NCI-H510A treated with DMSO at 0.1 percent for 48 hours (cell line): Measurements from ENCODE around the gene POLD3.

Experiments used
- DNase-seq: peaks from one replicate; lab custom pipeline; 2025; lab: John Stamatoyannopoulos, UW

Gene POLD3

DNA sequence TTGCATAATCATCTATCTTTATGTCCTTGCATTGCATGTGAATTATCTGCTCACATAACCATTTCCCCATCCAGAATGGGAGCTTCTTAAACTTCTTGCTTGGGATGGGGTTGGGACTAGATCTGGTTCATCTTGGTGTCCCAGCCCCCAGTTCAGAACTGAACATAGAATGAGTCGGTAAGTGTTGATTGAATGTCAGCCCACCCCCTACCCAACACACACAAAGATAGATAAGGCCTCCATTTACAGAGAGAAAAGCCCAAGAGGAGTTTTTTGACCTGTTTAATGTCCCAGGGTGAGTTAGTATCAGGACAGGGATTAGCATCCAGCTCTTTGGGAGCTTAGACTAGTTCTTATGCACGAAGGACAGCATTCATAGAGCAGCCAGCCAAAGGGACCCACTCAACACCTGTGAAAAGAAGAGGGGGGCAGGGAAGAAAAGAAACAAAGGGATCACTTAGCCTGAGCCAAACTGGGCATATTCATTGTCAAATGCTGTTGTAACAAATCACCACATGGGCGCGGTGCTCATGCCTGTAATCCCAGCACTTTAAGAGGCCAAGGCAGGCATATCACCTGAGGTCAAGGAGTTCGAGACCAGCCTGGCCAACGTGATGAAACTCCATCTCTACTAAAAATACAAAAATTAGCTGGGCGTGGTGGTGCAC lies 81.4 kb downstream of the POLD3 start:
- no peak for DNase-seq

DNA sequence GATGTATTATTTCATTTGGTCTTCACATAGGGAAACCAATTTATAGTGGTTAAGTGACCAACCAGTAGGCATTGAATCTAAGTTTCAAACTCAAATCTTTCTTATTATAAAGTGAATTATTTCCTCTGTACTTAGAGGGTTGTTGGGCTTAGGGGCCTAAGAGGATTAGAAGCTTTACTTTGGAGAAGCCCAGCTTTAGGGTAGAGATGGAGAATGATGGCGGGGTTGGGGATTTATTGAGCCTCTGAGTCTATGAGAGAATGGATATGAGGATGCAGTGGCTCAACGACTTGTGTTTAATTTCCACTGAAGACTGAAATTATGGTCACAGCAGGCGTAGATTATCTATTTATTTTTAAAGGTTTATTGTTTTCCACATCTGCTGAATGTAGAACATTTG lies 83.4 kb downstream of the POLD3 start:
- no peak for DNase-seq

DNA sequence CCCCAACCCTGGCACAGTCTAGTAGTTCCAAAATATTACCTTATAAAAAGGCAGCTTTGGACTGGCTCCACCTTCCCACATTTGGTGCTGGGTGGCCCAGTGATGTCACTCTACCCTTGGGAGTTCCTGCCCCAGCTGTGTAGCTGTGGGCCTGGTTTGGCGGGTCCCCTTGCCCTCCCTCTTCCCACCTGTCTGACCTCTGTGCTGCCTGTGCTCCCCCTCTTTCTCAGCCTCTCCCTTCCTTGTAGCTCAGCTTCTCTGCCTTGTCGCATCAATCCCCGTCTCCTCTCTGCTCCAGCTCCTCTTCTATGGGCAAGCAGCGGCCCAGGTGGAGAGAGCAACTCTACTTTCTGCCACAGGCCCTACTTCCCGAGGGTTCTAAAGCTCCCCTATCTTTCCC lies 84.2 kb downstream of the POLD3 start:
- DNase-seq = no peak

DNA sequence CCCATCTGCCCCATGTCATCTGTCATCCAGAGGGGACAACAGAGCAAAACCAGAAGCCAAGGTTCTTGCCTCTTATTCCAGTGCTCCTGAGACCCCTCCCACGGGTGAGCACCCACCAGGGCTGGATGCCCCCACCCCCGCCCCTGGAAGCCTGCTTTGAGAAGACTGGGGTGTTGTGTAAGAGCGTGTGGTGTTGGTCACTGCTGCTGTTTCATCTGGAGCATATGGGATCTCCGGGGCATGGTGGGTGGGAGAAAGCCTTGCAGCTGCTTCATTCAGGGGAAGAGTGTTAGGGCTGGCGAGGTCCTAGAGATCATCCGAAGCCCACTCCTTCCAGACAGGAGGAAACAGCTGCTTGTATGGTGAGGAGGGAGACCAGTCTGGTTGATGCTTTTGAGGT lies 84.7 kb downstream of the POLD3 start:
- DNase-seq = no peak

DNA sequence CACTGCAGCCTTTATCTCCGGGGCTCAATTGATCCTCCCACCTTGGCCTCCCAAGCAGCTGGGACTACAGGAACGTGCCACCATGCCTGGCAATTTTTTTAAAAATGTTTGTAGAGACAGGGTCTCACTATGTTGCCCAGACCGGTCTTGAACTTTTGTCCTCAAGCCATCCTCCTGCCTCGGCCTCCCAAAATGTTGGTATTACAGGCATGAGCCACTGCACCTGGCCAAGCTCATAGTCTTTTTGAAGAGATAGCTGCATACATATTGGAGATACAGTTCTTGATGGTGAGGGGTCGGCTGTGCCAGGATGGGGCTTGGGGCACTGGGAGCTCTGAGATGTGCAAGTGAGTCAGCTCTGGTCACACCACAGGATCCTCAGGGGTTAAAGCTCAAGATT lies 85.7 kb downstream of the POLD3 start:
- no peak for DNase-seq

DNA sequence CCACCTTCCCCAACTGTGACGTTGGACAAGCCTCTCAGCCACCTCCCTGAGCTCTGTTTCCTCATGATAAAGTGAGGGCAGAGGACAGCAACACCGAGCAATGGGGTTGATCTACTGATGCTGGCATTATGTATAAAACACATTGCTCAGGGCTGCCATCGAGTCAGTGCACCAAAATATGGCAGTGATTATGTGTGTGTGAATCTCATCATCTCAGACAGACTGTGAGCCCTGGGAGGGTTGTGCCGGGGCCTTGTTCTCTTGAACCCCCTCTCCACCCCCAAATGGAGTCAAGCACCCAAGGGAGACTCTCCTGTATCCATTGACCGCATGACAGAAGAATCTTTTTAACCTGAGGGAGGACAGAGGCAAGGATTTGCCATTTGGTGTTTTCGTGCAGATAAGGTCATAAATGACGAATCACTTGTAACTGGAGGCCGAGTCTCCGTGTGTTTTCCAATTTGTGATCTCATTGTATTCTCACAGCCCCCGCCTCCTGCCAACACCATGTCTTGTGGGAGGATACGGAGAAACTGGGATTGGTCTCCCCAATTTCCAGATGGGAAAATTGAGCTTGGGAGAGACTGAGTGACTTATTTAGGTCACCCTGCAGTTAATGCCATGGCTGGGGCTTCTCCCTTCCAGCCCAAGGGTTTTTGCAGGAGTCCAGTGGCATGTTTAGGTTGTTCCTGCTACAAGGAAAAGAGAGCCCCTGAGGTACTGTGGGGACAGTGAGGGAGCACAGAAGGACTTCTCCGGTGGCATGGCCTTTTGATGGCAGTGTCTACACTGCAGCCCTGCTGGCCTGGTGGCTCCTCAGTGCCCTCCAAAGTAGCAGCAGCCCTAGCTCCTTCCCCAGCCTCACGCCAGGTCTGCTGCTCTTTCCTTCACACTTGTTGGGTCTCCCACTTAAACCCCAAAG lies 86.5 kb downstream of the POLD3 start:
- DNase-seq = no peak

DNA sequence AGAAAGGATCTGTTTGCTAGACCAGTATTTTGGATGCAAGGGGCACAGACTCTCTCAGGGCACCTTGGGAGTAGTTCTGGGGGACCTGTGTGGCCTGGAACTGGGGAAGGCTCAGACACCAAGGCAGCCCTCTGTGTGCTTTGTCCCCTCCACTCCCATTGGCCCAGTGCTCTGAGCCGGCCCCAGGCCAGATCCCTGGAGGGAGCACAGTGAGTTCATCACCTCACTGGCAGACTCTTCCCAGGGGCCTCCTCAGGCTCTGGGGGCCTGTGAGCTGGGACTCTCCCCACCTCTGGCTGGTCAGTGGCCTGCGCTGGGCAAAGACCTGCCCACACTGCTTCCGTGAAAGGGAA lies 87.1 kb downstream of the POLD3 start:
- DNase-seq = no peak

DNA sequence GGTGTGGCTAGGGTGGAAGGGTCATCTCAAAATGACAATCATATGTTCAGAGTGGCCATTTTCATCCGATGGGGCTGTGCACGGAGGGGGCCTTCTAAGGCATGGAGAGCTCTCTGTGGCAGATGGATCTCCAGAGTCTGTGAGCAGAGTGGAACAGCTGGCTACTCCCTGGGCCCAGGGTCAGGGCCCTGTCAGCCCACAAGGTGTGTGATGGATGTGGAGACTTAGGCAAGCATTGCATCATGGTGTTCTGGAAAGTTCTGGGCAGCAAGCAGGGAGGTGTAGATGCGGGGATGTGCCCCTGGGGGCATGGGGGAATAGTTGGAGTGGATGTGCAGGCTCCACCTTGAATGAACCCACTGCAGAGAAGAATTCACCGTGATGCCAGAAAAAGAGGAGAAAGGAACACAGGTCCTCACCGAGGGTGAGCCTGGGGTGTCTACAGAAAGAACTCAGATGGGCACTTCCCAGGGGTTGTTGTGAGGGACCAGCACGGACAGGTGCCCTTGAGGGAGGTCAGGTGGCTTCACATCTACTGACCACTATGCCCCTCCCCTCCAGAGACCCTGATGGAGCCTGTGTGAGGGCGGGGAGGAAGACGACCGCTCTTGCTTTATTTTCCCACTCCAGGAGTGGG lies 87.8 kb downstream of the POLD3 start:
- no peak for DNase-seq

DNA sequence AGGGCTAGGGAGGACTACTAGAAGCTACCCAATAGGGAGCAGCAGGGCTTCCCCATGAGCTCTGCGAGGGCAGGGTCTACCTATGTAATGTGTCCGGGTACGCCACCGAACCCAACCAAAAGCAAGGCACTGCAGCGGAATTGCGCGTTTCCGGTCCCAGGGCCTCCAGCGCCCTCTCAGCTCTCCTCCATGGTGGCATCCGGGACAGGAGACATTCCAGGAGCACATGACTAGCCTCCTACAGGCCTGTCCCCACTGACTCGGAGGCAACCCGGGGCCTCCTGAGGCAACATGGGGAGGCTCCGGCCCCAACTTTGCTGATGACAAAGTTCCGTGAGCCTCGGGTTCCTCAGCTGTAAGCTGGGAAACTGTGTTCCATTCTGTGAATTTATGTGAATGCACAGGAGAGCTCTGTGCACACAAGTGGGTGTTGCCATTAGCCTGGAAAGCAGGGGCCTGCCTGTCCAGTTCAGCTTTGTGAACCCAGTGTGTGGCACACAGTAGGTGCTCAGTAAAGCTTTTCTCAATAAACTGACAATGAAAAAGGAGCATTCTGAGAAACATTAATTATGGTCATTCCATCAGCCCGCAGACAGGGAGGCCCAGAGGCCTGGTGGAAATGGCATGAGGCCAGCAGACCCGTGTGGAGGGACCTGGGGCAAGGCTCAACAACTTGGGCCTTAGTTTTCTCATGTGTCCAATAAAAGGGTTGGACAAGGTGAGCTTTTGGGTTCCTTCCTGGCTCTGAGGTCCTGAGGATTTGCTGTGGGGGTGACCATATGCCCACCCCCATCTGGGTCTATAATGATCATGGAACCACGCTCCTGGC lies 88.5 kb downstream of the POLD3 start:
- no peak for DNase-seq

DNA sequence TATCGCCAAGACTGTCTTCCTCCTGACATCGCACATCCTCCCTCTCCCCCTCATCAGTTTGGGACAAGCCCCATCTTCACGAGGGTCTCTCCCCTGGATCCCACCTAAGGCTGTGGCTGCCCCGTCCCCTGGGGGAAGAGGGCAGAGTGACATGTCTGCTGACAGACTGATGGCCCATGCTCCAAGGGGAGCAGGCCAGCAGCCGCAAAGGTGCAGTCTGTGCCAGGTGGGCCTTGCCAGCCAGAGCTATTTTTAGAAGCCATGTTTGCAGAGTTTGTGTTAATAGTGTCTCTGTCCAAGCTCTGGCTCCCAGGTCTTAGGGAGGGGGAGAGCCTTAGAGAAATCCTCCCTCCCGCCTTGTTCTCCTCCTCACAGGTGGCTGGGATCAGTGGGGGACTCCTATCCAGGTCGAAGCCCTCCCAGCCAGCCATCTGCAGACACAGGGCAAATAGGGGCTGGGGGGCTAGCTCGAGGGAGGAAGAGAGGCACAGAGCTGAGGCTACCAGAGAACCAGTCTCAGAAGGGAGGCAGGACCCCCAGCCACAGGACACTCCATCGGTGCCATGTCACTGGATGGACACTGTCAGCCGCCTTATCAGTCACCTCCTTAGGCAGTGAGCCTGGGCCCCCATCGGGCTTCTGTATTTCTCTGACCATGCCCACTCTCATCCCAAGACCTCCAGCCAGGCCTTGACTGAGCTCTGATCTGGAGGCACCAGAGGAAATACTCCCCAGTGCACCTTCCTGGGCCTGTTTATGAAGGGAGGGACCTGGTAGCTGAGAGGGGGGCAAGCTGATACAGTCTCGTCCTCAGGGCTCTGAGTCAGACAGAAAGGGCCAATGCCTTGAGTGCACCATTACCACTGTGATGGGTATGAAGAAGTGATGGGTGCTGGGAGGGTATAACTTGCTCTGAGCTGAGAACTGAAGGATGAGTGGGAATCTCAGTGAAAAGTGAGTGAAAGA lies 89.6 kb downstream of the POLD3 start:
- DNase-seq = peak; percentile 47

DNA sequence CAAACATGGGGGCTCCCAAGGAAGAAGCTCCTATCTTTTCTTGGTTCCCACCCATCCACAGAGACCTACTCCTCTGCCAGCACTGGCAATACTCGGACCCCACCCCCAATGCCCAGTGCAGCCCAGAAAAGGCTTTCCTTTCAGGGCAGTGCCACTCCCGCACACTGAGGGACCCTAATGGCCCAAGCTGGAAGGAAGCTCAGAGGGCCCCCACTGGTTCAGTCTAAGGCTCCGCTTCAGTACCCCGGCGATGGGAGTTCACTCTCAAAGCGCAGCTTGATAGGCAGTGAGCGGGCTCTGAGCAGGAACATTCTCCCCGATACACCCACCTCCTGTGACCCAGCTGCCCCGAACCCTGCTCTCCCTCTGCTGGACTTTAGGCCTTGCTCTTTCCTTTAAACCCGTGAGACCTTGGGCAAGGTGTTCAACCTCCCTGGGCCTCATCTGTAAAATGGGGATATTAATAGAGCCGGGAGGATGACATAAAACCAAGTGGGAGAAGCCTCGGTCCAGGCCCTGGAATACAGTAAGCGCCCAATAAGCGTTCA lies 90.4 kb downstream of the POLD3 start:
- no peak for DNase-seq

DNA sequence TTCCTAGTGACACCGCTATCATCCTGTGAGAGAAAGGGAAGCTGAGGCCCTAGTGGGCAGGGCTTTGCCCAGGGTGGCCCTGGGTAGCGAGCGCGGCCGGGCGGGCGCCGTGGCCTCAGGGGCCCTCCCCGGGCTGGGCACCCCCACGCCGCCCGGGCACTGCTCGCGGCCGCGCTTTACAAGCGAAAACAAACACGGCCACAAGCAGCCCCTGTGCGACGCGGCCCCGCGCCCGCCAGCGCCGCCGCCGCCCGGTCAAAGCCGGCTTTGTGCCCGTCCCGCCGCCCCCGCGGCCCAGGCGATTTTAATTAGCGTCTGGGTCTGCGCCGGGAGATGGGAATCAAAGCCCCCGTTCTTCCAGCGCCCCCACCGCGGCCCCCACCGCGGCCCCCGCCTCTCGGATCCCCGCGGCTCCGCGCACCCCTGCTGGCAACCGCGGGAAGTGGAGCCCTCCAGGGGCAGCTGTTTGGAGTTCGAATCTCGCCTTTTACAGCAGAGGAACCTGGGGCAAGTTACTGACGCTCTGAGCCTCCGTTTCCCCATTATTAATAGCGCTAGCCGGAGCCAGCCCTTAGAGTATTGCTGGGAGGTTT lies 91.0 kb downstream of the POLD3 start:
- no peak for DNase-seq

DNA sequence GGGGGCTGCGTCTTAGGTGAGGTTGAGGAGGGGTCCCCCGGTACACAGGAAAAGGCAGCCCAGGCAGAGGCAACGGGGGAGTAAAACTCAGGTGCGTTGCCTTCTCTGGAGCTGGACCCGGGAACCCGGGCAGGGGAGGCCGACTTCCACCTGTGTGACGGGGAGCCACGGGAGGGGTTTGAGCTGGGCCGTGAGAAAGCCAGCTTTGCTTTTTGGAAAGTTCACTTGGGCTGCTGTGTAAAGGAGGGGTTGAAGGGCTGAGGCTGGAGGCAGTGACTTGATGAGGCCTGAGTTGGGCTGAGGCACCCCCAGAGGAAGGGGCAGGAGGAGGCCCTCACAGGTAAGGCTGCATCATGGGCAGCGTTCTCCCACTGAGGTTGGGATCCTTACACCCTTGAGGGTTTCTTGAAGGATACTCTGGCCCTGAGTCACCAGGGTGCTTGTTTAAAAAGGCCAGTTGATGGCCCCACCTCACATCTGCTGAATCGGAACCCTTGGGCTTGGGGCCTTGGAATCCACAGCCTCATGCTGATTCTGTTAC lies 91.6 kb downstream of the POLD3 start:
- no peak for DNase-seq

DNA sequence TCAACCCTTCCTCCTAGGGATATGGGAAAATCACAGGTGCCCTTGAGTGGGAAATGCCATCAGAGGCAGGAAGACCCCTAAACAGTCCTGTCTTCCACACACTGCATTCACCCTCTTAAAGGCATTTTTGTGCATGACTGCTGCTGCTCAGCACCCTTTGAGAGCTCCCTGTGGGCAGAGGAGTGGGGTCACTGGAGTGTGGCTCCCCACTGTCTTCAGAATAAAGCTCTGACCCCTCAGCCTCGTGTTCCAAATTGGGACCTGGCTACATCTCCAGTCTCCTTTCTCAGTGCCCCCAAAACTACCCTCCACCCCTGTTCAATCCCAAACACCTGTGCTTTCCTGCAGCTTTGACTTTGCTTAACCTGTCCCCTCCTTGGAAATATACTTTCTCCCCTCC lies 92.3 kb downstream of the POLD3 start:
- DNase-seq = no peak

DNA sequence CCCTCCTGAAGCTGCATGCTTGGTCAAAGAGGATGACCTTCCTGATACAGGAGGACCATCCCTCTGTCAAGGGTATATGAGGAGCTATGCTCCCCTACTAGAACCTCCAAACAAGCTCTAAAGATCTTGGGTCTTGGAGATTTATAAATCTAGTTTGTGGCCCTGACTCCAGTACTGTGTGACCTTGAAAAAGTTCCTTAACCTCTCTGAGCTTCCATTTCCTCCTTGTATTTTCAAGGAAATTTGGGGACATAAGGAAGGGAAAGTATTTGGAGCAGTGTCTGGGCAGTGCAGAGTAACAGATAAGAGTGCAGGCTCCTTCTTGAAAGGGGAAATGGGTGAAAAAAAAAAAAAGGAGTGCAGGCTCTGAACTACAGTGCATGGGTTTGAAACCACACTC lies 93.0 kb downstream of the POLD3 start:
- DNase-seq = no peak

DNA sequence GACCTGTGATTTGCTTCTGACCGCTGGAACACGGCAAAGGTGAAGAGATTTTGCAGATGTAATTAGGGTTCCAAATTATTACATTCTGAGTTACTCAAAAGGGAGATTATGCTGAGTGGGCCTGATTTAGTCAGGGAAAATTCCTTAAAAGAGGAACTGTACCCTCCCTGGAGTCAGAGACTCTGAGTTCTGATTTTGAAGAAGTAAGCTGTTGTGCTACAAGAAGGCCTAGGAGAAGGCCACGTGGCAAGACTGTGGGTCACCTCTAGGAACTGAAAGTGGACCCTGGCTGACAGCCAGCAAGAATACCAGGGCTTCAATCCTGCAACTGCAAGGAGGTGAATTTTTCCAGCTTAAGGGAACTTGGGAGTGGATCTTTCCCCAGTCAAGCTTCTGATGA lies 93.5 kb downstream of the POLD3 start:
- no peak for DNase-seq

DNA sequence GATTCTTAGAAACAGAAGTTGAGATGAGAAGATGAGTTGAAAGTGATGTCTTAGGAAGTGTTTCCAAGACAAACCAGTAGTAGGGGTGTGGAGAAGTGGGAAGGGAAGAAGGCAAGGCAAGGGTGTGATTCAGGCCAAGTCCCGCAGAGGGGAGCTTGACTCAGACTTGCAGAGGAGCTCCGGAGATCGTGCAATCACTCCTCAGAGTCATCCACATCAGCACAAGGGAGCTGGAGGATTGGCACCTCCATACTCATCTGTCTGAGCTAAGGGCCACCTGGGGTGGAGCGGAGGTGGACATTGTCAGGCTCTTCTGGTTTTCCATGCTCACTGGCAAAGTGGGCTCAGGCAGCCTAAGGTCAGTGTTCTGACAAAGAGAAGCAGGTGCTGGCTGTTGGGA lies 94.4 kb downstream of the POLD3 start:
- no peak for DNase-seq

DNA sequence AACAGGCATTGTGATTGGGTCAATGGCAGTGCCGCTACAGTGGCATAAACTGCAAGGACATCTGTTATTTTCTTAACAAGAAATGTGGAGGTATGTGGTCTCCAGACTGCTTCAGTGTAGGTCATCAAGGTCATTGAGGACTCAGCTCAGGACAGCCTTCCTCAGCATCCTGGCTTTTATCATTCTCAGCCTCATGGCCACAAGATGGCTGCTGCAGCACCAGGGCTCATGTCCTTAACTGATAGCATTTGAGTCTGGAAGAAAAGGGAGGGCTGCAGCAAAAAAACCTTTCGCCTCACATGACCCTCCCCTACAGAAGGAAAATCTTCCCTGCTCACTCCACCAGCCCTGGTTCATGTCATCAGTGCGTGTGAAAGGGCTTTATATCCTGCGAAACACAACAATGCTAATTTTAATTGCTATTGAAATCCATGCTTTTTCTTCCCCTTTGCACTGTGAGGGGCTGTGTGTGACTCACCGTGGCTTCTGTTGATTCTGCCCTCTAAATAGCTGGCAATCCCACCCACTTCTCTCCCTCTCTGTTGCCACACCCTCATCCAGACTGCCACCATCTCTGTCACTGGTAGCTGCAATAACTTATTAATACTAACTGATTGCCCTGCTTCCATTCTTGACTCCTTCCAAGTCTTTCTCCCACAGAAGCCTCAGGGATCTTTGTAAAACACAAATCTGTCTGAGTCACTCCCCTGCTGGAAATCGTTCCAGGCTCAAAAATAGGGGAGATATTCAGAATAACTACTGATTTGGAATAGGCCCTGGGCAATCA lies 95.0 kb downstream of the POLD3 start:
- no peak for DNase-seq

DNA sequence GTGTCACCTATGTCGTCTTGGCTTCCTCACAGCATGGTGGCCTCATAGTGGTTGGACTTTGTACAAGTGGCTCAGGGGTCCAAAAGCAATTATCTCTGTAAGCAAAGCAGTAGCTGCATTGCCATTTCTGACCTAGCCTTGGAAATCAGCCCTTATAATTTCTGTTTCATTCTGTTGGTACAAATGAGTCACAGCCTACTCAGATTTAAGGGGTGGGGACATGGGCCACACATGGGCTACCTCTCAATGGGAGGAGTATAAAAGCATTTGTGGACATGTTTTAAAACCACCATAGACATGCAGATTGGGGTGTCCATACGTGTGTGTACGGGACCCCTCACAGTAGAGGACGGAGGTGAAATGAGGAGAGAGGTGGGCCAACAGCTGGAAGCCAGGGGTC lies 97.3 kb downstream of the POLD3 start:
- DNase-seq = no peak
